ENCODE measurements around the gene CRYAB.

GRCh38 chr11:111933872-111934271 lies 22.3 kb upstream of the CRYAB start:
- TF ChIP-seq, protein P1, sequence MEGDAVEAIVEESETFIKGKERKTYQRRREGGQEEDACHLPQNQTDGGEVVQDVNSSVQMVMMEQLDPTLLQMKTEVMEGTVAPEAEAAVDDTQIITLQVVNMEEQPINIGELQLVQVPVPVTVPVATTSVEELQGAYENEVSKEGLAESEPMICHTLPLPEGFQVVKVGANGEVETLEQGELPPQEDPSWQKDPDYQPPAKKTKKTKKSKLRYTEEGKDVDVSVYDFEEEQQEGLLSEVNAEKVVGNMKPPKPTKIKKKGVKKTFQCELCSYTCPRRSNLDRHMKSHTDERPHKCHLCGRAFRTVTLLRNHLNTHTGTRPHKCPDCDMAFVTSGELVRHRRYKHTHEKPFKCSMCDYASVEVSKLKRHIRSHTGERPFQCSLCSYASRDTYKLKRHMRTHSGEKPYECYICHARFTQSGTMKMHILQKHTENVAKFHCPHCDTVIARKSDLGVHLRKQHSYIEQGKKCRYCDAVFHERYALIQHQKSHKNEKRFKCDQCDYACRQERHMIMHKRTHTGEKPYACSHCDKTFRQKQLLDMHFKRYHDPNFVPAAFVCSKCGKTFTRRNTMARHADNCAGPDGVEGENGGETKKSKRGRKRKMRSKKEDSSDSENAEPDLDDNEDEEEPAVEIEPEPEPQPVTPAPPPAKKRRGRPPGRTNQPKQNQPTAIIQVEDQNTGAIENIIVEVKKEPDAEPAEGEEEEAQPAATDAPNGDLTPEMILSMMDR (IDR thresholded peaks at IDR 0.05; ENCODE audit: low read length) = no peak
- no peak for TF ChIP-seq EZH2phosphoT487 (IDR thresholded peaks at IDR 0.05; ENCODE audit: low read length)

Measured in MM.1S (cell line).